Esophagus (tissue), 2 donors: Measurements from ENCODE around the gene TLR10. TPM values are rescaled to one million over a fixed set of nuclear protein-coding genes. Genes with fewer than 3 reads are reported as not detected.
A peak's percentile ranks its signal among the peaks of the same experiment; 100 is the strongest.

Experiments used
- H3K27ac ChIP-seq, 2 donors: one replicate each; pipeline ENCODE4 v1.5.1; 2013; ENCODE audit warnings: low read depth in 2 of 2, mild to moderate bottlenecking in 2 of 2, inconsistent platforms in 1 of 2, low read length in 1 of 2, moderate library complexity in 1 of 2
- H3K27me3 ChIP-seq, 2 donors: one replicate each; pipeline ENCODE4 v1.6.1; 2013; ENCODE audit warnings: low read length in 2 of 2, control low read depth in 1 of 2, mild to moderate bottlenecking in 1 of 2; ENCODE audit not compliant: insufficient read depth in 2 of 2, control insufficient read depth in 1 of 2
- H3K36me3 ChIP-seq, 2 donors: one replicate each; pipeline ENCODE4 v1.6.1; 2013; ENCODE audit warnings: low read length in 1 of 2; ENCODE audit not compliant: control insufficient read depth in 2 of 2, insufficient read depth in 2 of 2
- H3K4me1 ChIP-seq, 2 donors: one replicate each; pipeline ENCODE4 v1.6.1; 2013; ENCODE audit warnings: low read length in 1 of 2; ENCODE audit not compliant: control insufficient read depth in 2 of 2, insufficient read depth in 2 of 2
- H3K4me3 ChIP-seq, 2 donors: one replicate each; pipeline ENCODE4 v1.5.1; 2013; ENCODE audit warnings: low read length in 2 of 2, mild to moderate bottlenecking in 2 of 2, low read depth in 1 of 2, moderate library complexity in 1 of 2
- H3K9me3 ChIP-seq, 2 donors: one replicate each; pipeline ENCODE4 v1.6.1; 2013; ENCODE audit warnings: mild to moderate bottlenecking in 2 of 2, low read depth in 1 of 2, low read length in 1 of 2, moderate library complexity in 1 of 2; ENCODE audit not compliant: control insufficient read depth in 2 of 2, insufficient read depth in 1 of 2
- WGBS, 2 donors: extraction: QIAGEN DNeasy Blood & Tissue Kit; methylation state at CpG; one replicate each; pipeline ENCODE4 v1.1.7; 2013; 5-methylcytosine and 5-hydroxymethylcytosine counted together
- polyA plus RNA-seq, 2 donors: library from polyadenylated mRNA; stranded (reverse); fragments of 200-250 nt; gene quantifications; one replicate each; pipeline ENCODE4 v1.2.3, GENCODE V29; 2013
- donor health status: healthy with polysubstance abuse.
- donor health status: Bipolar disorder and iron deficiency.

Gene TLR10
- polyA plus RNA-seq, 2 donors = 0.12 to 0.16 TPM

DNA sequence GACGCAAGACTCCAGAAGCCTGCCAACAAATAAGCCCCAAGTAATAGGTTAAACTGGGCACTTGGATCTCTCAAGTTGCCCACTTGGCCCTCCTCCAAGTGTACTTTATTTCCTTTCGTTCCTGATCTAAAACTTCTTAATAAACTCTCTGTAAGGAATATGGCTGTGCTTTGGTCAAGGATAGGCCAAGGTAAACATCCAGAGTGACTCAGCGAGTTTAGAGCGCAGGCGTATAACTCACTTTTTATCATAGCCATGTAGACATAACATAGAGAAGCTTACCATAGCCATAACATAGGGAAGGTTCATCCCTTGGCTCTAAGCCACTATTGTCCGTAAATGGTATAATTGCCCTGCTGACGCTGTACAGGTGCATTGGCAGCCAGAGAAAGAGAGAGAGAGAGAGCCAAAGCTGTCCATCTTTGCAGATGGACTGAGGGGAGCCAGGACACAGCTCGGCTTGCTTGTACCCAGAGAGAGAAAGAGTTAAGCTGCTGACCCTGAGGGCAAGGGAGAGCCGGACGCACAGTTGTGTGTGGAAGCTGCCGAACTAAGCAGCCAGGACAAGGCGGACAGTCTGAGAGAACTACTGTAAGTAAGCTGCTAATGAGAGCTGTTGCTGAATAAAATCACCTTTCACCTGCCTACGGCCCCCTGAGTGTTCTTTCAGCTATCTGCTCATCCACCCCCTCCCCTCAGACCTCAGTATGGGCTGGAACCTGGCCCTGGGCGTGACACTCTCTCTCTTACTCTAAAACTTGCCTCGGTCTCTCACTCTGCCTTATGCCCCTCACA, 20.0 kb upstream of the TLR10 start:
- no peaks in the 10 kb centered on the region for H3K4me1 ChIP-seq
- no peaks in the 10 kb centered on the region for H3K27me3 ChIP-seq
- peaks cover 0 to 9% of the 10 kb centered on the region in 2 donors for H3K36me3 ChIP-seq
- peaks cover 0 to 2% of the 10 kb centered on the region in 2 donors for H3K9me3 ChIP-seq
- no peak overlapping the region for H3K4me3 ChIP-seq
- no peak overlapping the region for H3K27ac ChIP-seq
- WGBS, 2 donors = 94 to 95% methylated on average over 15 of the region's 15 CpGs

DNA sequence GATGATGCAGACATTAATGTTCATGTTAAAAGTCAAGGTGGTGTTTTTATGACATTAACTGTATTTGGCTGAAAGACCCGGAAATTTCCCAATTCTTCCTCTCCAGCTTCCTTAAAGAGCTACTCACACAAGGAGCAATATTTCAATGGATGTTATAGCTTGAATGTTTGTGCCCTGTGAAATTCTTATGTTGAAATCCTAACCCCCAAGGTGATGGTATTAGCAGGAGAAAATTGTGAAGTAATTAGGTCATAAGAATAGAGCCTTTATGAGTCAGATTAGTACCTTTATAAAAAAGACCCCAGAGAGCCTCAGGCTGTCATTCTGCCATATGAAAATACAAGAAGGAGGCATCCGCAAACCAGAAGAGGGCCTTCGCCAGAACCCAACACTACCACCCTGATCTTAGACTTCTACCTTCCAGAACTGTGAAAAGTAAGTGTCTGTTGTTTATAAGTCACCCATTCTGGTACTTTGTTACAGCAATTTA, 18.2 kb upstream of the TLR10 start:
- WGBS, 2 donors = 91 to 99% methylated on average over 3 of the region's 3 CpGs
- H3K27me3 ChIP-seq = no peaks in the 10 kb centered on the region
- H3K27ac ChIP-seq = no peak overlapping the region
- no peak overlapping the region for H3K4me3 ChIP-seq
- H3K4me1 ChIP-seq = no peaks in the 10 kb centered on the region
- peaks cover 0 to 9% of the 10 kb centered on the region in 2 donors for H3K36me3 ChIP-seq
- peaks cover 0 to 2% of the 10 kb centered on the region in 2 donors for H3K9me3 ChIP-seq

DNA sequence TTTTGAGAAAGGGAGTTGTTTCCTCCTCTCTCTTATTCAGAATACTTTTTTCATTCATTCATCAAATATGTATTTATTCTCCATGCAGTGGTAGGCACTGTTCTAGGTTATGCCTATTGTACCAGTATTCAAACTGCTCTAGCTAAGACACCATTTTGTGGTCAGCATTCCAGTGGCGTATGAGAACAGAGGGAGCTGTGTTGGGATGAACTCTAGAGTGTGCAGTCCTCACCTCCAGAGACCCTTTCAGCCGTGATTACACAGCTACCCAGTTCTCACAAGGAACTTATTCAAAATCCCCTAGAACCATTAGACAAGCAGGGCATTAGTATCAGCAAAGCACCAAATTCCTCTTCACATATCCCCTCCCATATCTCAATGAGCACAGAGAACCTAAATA, 17.6 kb upstream of the TLR10 start:
- Histone ChIP-seq H3K27ac (no peak overlapping the region), H3K4me1 (no peaks in the 10 kb centered on the region), H3K4me3 (peak overlapping the region in 1 of 2 donors; percentile 4), H3K9me3 (peaks cover 0 to 2% of the 10 kb centered on the region in 2 donors), H3K27me3 (no peaks in the 10 kb centered on the region), H3K36me3 (peaks cover 0 to 9% of the 10 kb centered on the region in 2 donors)
- WGBS, 2 donors = 94 to 95% methylated on average over 2 of the region's 2 CpGs

DNA sequence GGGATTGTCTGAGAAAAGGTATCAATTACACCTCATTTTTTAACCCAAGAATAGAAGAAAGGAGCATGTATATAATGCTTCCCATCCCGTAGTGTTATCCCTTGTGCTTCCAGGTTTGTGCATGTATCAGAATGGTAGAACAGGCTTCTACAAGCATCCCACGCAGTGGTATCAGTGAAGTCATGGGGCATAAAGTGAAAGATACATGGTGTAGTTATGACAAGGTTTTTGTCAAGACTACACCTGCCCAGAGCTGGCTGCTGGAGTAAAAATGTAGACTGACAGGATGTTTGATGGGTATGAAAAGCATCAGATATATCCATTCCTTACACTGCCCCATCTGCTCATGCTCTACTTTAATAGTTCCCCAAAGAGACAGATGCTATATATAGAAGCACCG, 12.3 kb upstream of the TLR10 start:
- no peaks in the 10 kb centered on the region for H3K4me1 ChIP-seq
- no peaks in the 10 kb centered on the region for H3K27me3 ChIP-seq
- H3K4me3 ChIP-seq = no peak overlapping the region
- H3K9me3 ChIP-seq = peaks cover 0 to 2% of the 10 kb centered on the region in 2 donors
- peaks cover 0 to 4% of the 10 kb centered on the region in 2 donors for H3K36me3 ChIP-seq
- WGBS, 2 donors = 63 to 71% methylated on average over 3 of the region's 3 CpGs
- H3K27ac ChIP-seq = no peak overlapping the region

DNA sequence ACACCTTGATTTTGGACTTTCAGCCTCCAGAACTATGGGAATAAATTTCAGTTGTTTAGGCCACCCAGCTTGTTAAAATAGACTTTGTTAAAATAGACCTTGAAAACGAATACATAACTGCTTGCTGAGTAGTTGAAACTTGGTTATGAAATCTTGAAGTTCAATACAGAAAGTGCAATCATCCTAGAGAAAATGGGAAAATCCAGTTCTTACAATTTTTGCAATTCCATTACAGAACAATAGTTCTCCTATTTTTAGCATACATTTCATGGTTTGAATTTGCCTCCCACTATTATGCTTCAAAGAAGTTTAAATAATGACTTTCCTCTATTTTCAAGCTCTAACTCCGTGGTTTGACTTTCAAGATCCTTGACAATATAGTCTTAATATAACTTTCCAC, 11.3 kb upstream of the TLR10 start:
- WGBS, 2 donors = 76 to 82% methylated on average over 2 of the region's 2 CpGs
- Histone ChIP-seq H3K9me3 (no peaks in the 10 kb centered on the region), H3K27me3 (no peaks in the 10 kb centered on the region), H3K36me3 (peaks cover 0 to 2% of the 10 kb centered on the region in 2 donors), H3K4me3 (no peak overlapping the region), H3K4me1 (no peaks in the 10 kb centered on the region), H3K27ac (no peak overlapping the region)

DNA sequence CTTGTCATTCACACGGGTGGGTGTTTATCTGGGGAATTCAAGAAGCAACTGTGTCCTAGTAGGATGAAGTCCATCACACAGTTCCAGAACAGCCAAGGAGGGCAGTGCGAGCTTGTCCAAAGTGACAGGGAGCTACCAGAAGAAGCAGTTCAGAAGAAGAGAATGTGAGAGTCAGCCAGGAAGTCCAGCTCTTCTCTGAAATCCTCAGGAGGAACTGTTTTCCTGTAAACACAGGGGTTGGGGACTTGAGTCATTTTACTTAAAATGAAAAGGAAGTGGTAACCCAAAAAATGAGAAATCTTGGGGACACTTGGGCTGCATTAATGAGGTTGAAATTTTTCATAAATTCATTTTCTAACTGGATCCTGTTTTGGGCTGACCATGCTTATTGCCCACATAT, 8.2 kb upstream of the TLR10 start:
- Histone ChIP-seq H3K4me3 (no peak overlapping the region), H3K36me3 (no peaks in the 10 kb centered on the region), H3K4me1 (no peaks in the 10 kb centered on the region), H3K9me3 (no peaks in the 10 kb centered on the region), H3K27ac (no peak overlapping the region), H3K27me3 (no peaks in the 10 kb centered on the region)
- WGBS, 2 donors = 71 to 75% methylated on average over 2 of the region's 2 CpGs

DNA sequence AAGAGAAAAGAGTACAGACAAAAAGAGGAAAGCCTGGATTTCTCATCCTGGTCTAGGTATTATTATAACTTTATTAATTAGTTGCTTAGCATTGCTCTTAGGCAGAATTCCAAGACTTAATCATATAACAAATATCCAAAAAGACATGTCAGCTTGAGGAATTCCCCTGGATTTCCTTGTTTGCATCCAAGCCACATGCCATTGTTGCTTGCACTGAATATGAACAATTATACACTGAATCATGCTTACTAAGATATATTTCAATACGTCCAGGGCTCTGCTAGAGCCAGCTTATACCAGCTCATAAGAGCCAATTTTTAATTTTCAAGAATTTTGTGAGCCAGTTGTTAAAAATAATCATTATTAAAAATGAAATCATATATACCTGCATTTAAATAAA, 5.5 kb upstream of the TLR10 start:
- Histone ChIP-seq H3K27ac (no peak overlapping the region), H3K27me3 (no peaks in the 10 kb centered on the region), H3K4me1 (no peaks in the 10 kb centered on the region), H3K36me3 (no peaks in the 10 kb centered on the region), H3K4me3 (no peak overlapping the region), H3K9me3 (no peaks in the 10 kb centered on the region)
- 17 to 37% methylated on average over 1 of the region's 1 CpG for WGBS, 2 donors

DNA sequence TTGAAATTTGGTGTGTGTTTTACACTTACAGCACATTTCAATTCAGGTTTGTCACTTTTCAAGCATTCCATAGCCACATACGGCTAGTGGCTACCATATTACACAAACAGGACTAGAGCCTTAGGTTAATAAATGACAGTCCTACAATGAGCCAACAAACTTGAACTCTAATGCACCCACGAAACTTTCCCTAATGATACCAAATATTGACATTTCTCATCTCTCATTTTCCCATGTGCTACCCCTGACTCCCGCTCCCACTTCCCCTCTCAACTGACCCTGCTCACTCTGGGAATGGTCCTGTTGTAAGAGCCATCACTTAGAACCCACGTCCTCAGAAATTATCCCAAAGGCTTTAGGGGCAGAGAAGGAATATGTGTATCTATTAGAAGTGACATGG, 4.9 kb upstream of the TLR10 start:
- Histone ChIP-seq H3K4me1 (no peaks in the 10 kb centered on the region), H3K9me3 (no peaks in the 10 kb centered on the region), H3K4me3 (no peak overlapping the region), H3K36me3 (no peaks in the 10 kb centered on the region), H3K27me3 (no peaks in the 10 kb centered on the region), H3K27ac (no peak overlapping the region)
- 70 to 78% methylated on average over 4 of the region's 4 CpGs for WGBS, 2 donors

DNA sequence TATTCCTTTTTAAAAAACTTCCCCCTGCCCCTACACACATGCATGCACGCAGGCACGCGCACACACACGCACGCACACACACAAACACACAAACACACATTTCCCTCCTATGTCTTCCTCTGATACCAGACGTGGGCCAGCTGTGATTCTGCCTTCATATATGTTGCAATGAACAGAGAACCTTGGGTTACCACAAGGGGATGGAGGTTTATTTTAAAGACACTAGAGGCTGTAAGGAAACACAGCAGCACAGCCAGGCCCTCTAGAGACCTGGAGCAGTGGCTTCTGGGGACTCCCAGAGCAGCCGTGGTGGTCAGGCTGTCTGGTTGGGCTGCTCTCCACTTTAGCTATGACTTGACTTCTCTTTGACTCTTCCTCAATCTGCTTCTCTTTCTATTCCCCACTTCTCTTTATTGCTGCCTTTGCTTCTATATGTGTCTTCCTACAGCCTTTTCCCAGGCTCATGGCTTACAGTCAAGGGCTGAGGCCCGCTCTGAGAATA, 3.2 kb upstream of the TLR10 start:
- WGBS, 2 donors = 89 to 91% methylated on average over 8 of the region's 8 CpGs
- no peak overlapping the region for H3K27ac ChIP-seq
- no peaks in the 10 kb centered on the region for H3K36me3 ChIP-seq
- no peaks in the 10 kb centered on the region for H3K27me3 ChIP-seq
- H3K4me3 ChIP-seq = no peak overlapping the region
- H3K4me1 ChIP-seq = no peaks in the 10 kb centered on the region
- no peaks in the 10 kb centered on the region for H3K9me3 ChIP-seq
